Tibial nerve (tissue), 4 donors: Measurements from ENCODE around the gene SEMA3A.

Experiments used
- CTCF ChIP-seq, 5 experiments: fragments of 200-600 bp in 3 of 5; fragments of 450-650 bp in 2 of 5; sonication (generic) in 3 of 5; IDR thresholded peaks; one replicate each; pipeline ENCODE4 v1.5.1; 2016 to 2019; ENCODE audit warnings: antibody characterized with exemption in 5 of 5, mild to moderate bottlenecking in 3 of 5, moderate library complexity in 2 of 5
- EP300 ChIP-seq, 2 donors: sonication (generic); formaldehyde crosslinking; IDR thresholded peaks; one replicate each; pipeline ENCODE4 v1.6.1; 2017; ENCODE audit warnings: antibody characterized with exemption in 2 of 2, mild to moderate bottlenecking in 1 of 2
- POLR2A ChIP-seq, 2 donors: fragments of 450-650 bp; IDR thresholded peaks; one replicate each; pipeline ENCODE4 v1.6.1; 2017; ENCODE audit warnings: antibody characterized with exemption in 2 of 2, mild to moderate bottlenecking in 2 of 2, moderate library complexity in 2 of 2

GRCh38 chr7:83956104-83956503 is 238.5 kb downstream of the SEMA3A start:
- TF ChIP-seq CTCF (IDR thresholded peaks at IDR 0.05) (no peak), POLR2A (IDR thresholded peaks at IDR 0.05) (no peak), EP300 (IDR thresholded peaks at IDR 0.05) (no peak)
